ENCODE data around the gene PGLYRP4. TPM values are rescaled to one million over a fixed set of nuclear protein-coding genes. Genes with fewer than 3 reads are reported as not detected.

PGLYRP4 gene, protein sequence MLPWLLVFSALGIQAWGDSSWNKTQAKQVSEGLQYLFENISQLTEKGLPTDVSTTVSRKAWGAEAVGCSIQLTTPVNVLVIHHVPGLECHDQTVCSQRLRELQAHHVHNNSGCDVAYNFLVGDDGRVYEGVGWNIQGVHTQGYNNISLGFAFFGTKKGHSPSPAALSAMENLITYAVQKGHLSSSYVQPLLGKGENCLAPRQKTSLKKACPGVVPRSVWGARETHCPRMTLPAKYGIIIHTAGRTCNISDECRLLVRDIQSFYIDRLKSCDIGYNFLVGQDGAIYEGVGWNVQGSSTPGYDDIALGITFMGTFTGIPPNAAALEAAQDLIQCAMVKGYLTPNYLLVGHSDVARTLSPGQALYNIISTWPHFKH
- not detected in 2 replicates for total RNA-seq

DNA sequence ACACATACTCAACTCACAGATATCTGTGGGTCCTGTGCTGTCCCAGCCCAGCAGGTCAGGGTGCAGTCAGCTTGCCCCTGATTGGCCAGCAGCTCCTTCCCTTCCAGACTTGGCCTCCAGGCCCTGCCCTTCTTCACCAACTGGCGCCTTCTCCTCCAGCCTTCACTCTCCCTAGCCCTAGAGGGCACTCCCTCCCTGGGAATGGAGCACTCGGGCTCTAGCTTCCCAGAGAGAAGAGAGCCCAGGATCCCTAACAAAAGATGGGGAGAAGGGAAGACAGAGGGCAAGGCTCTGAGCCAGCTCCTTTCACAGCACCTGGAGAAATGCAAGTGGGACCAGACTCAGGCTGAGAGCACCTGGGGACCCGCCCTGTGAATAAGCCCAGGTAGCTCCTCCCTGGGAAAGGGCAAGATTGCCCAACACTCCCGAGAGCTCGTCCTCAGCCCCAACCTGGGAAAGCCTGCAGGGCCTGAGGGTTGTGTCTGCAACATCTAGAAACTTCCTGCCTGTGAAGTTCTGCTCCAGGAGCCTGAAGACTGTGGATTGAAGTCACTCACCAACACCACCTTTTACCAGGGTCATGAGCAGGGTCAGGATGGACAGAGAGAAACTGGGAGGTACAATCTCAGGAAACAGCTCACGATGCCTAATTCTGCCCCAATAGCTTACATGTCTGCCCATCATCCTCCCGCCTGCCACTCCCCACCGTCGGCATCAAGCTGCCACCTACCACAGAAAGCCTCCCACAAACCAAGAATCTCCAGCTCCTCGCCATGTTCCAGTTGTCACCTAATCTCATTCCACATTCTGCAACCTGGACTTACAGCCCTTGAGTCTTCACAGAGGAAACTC lies at the start of gene PGLYRP4:
TSS of gene PGLYRP4 (minus strand) at position 331 of the 852 bp plus-strand sequence. CDS start 909 bp downstream, outside the sequence.
- no peak for DNase-seq (ENCODE audit: low read depth in 2 of 2)

DNA sequence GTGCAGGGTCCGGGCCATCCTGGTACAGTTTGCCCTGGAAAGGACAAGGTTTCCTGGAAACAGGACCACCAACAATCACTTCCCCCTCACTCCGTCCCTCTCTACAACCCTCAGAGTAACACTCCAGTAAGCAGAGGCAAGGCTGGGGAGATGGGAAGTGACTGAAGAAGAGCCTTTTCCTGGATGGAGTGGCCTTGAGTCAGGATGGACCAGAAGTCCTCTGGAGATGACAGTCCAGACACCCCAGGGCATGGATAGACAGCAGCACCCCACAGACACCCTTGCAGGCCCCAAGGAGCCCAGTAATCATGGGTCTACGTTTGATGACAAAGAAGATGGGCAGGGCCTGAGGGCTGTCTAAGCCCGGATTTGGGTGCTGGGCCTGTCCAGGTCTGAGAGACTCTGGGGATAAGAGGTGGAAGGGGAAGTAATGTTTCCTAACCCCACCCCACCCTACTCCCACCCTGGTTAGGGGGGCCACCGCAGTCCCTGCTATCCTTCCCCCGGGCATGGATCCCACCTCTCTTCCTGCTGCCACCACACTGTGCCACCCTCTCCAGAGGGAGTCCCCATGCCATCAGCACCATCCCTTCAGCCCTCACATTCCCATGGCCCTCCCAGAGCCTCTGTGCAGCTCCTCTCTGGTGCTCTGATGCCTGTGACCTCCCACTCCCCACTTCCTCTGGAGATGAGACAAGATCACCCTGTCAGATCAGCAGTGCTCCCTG lies 49.4 kb upstream of the PGLYRP4 start:
- DNase-seq (ENCODE audit: low read depth in 2 of 2) = no peak

DNA sequence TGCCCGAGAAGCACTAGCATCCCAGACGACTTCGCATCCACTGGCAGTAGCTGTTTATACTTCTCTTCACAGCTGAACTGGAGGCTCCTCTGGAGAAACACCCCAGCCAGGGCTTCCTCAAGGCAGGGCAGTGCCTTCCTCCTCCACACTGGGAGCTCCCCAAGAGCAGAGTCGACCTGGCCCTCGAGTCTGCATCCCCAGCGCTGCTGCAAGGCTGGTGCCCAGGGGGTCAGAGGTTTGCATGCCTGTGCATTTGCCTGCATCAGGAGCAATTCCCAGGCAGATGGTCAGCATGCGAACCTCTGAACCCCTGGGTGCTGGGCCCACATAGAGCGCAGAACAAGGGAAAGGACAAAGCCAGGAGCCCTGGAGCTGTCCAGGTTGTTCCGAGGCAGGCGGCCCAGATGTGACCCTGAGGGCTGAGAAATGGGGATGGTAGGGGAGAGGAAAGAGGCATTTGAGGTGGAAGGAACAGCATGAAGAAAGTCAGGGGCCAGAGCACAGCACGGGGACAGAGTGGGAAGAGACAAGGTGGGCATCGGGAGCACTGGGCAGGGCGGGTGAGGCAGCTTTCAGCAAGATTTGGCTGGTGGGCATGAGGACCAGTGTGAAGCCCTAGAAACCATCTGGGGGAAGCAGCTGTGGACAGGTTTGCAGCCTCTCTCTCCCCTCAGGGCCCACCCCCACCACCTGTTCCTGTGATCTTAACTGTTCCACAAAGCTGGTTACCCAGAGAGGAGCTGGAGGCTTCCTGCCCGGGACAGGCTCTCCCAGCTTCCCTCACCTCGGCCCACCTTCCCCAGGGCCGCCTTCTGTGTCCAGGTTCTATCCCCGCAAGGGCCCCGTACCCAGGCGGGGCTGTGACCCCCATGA lies 48.6 kb upstream of the PGLYRP4 start:
- DNase-seq (ENCODE audit: low read depth in 2 of 2) = no peak

DNA sequence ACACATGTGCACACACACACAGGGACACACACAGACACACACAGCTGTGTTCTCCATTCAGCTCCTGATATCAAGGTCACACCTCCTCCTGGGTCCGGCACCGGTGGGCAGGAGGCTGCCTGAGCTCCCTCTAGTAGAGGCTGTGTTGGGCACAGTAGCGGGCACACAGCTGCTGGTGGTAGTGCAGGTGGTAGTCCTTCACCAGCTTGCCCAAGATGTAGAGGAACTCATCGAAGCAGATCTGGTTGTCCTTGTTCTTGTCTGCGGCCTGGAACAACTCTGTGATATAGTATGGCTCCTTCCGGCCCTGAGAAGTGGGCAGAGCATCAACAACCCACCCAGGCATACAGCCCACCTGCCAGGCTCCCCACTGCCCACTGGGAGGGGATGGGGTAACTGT lies 47.8 kb upstream of the PGLYRP4 start:
- DNase-seq (ENCODE audit: low read depth in 2 of 2) = no peak

DNA sequence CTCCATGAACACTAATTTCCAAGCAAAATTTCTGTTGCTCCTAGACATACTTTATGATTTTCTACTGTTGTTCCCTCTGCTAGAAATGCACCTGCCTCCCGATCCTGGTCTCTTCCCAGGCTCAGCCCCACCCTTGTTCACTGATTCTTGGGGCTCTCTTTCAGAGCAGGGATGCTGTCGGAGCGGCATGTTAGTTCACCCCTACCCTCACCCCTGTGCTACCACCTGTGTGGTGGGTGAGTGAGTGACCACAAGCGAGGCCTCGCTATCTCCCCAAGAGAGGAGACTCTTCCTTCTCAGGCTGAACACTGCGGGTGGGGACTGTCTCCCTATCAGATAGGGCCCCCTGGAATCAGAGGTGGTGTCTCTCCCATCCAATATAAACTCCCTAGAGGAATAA lies 47.1 kb upstream of the PGLYRP4 start:
- no peak for DNase-seq (ENCODE audit: low read depth in 2 of 2)

DNA sequence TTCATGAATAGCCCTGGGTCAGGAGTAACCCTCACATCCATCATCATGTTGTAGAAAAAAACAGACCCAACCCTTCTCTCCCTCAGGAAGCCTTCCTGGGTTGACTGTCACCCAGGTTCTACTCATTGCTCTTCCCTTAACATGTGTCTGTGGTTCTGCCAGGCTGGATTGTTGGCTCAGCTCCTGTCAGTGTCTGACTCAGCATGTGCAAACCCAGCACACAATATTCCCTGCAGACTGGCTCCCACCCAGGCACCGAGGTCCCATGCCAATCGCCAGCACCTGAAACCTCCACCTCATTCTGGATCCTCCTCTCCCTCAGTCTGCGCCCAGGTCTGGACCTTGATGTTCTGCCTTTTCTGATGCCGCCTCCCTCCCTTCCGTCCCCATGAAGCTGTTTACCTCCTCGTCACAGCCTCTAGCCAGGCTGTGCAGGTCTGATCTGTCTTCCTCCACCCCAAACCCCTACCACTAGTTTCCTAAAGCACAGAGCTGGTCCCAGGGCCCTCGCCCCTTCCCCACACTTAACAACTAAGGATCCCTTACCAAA lies 46.6 kb upstream of the PGLYRP4 start:
- DNase-seq (ENCODE audit: low read depth in 2 of 2) = no peak

DNA sequence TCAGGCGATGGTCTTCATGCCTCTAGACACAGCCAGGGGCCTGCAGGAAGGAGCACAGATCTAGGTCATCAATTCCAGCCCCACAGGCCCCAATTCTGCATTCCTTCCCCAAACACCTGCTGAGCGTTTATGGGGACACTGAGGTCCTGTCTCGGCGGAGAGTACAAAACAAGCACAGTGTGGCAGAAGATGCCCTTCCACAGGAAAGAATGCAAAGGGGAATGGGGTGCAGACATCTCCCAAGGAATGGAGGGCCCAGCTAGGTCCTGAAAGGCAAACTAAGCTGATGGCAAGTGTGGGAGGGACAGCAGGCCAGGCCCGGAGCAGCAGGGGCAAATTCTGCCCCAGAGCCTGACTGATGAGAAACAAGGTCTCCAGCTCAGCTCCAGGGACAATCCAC lies 45.8 kb upstream of the PGLYRP4 start:
- no peak for DNase-seq (ENCODE audit: low read depth in 2 of 2)

DNA sequence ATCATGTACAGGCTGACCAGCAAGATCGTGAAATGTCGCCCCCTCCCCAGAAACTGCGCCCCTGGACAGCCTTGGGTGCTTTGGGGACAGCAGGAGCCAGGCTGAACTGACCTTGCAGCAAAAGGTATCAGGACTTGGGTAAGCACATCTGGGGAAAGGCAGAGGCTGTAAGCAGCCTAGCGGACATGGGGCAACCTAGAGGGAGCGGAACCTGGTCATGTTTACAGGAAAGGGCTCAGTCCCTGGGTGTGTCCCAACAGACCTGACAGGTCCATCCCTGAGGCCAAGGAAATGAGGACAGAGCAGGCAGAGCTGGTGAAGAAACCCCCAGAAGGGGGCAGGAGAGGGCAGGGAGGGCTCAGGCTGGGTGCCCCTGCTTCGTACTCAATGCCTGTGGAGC lies 45.3 kb upstream of the PGLYRP4 start:
- DNase-seq (ENCODE audit: low read depth in 2 of 2) = no peak

DNA sequence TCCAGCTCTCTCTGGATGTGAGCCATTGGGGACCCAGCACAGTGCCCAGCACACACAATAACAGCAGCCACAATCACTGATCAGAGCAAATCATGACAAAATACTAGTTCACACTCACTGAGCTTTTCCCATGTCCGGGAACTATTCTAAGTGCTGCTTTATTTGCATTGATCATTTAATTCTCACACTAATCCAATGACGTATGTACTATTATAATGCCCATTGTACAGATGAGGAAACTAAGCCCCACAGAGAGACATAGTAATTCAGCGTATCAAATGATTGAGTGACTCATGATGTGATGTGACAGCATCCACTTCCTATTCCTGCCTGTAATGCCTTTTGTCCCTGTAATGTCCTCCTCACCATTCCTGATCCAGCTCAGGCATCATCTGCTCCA lies 44.2 kb upstream of the PGLYRP4 start:
- no peak for DNase-seq (ENCODE audit: low read depth in 2 of 2)

DNA sequence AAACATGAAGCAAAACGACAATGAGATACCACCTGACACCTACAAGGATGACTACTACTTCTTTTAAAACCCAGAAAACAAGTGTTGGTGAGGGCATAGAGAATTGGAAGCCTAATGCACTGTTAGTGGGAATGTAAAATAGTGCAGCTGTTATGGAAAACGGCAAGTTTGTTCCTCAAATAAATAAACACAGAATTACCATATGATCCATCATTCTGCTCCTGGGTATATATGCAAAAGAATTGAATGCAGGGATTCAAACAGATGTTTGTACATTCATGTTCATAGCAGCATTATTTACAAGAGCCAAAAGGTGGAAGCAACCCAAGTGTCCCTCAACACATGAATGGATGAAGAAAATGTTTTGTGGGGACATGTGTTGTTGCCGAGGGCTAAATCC lies 43.6 kb upstream of the PGLYRP4 start:
- DNase-seq (ENCODE audit: low read depth in 2 of 2) = no peak

DNA sequence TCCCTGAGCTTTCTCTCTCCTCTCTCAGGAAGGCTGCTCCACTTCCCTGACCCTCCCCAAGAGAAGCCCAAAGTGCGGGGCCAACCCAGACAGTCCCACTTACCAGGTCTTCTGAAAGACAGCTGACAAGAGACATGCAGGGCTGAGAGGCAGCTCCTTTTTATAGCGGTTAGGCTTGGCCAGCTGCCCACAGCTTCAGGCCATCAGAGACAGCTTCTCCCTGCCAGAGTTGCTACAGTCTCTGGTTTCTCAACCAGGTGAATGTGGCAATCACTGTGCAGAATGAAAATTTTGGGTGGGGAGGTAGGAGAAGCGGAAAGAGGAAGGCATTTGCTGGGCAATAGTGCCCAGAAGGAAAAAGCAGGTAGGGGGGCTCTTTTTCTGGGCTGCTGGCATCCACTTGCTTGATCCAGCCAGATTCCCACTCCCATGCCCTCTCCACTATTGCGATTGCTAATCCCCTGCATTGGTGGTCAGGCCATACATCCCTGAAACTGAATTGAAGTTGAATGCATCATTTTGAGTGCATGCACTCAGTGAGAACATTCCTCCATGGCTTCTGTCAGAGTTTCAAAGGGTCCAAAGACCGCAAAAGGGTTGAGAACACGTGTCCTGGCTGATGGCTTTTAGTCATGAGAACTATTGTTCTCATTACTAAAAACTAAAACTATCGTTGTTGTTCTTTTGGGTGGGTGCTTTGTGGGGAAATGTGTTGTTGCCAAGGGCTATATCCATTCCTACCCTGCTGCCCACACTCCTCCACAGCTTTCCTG lies 42.5 kb upstream of the PGLYRP4 start, which contains the start of gene S100A8:
TSS of gene S100A8 (minus strand) at position 136 of the 773 bp plus-strand sequence. CDS start 538 bp downstream, outside the sequence.
- DNase-seq (ENCODE audit: low read depth in 2 of 2) = no peak

DNA sequence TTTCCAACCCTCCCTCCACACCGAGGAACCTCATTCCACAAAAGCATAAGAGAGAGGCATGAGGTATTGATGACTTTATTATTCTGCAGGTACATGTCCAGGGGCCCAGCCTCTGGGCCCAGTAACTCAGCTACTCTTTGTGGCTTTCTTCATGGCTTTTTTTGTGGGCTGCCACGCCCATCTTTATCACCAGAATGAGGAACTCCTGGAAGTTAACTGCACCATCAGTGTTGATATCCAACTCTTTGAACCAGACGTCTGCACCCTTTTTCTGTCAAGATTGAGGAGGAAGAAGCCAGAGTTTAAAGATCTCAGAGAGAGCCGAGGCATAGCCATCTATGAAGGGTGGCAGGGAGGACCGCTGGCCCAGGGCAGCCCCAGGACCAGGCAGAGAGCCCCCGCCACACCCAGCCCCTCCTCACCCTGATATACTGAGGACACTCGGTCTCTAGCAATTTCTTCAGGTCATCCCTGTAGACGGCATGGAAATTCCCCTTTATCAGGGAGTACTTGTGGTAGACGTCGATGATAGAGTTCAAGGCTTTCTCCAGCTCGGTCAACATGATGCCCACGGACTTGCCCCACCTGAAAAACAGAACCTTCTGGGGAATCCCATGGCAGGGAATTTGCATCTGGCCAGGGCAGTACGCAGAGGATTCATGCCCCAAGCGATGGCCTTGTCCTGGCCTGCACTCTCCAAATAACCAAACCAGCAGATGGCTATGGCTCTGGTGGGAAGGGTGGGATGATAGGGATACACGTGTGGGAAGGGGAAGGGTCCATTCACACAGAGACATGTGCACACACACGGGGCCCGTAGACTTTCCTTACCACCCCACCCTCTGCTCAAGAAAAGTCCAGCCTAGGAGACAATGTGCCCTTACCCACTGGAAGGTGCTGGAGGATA lies 41.6 kb upstream of the PGLYRP4 start:
- DNase-seq (ENCODE audit: low read depth in 2 of 2) = no peak

DNA sequence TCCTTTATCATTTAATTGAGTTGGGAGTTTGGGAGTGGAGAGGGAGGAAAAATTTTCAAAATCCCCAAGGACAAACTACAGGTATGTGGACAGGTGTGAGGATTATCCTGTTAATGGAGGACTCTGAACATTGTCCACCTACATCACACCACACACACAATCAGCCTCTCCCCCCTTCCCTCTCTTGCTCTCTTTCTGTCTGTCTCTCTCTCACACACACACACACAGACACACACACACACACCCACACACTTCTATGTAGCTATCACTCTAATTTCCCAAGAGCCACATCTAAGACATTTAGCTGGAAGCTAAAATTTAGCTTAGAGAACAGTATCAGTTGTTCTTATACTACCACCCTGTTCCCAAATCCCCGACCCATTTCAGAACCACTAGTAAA lies 40.8 kb upstream of the PGLYRP4 start:
- no peak for DNase-seq (ENCODE audit: low read depth in 2 of 2)

DNA sequence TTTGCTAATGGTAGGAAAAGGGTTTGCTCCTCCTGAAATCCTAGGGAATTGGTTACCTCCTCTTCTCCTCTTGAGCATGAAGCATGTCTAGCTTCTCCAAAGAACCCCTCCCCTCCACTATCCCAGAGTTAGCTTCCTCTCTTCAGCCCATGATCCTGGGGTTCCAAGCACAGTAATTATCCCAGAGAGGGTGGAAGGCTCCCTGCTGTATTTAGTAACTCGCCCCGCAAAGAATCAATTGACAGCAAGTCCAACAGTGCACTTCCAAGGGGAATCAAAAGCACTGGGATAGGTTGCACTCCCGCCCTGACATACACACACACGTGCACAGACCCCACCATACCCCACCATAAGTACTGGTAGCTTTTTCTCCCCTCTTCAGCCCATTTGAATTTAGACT lies 39.1 kb upstream of the PGLYRP4 start:
- DNase-seq (ENCODE audit: low read depth in 2 of 2) = no peak

DNA sequence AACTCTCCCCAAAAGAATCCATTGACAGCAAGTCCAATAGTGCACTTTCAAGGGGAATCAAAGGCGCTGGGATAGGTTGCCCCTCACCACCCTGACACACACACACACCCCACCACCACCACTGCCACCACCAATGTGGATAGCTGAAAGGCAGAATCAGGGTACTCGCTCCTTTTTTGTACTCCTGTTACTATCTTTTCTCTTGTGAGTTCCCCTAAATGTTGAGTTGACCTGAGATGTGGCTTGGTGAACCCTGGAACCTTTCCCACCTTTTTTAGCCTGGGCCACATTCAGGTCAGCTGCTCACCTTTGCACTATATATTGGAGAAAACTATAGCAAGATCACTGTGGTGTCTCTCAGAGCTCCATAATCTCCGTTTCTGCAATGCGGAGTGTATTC lies 38.4 kb upstream of the PGLYRP4 start:
- DNase-seq (ENCODE audit: low read depth in 2 of 2) = no peak

DNA sequence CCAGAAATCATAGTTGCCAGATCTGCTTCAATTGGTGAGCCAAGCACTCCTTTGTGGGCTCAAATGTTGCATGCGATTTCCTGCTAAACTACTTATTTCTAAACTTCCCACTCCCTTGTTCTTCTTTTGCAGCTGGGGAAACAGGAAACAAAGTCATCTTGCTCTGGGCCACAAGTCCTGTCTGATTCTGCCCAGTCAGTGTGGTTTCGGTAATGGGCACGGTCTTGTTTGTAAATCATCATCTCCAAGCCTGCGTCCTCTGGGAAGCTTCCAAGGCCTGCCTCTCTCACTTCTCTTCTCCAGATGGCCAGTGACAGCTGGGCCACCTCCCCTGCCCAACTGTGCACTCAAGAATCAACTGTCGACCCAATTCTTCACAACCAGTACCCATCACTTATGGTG lies 37.9 kb upstream of the PGLYRP4 start:
- DNase-seq (ENCODE audit: low read depth in 2 of 2) = no peak

DNA sequence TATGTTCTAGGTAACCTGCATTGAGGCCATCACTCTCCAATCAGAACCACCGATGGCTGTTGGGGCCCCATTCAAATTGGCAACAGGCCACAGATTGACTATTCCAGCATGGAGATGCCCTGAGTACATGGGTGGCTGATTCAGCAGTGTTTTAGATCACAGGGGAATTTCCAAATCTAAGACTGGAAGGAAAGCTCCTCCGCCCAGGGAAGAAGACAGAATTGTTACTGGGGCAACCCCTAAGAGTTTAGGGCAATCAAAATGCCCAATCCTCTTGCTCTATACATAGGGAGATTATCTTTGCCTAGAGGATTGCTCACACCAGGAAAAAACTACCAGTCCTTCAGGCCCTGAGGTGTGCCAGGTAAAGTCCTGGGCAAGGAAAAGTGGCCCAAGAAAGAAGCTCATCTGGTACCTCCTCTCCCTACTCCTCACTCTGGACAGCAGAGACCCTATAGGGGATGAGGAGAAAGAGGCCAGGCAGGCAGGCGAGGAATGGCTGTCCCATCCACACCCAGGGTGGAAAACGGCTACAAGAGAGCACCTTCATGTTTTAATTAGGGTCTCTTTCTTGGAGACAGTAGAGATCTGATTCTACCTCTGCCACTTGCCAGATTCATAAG lies 36.4 kb upstream of the PGLYRP4 start:
- no peak for DNase-seq (ENCODE audit: low read depth in 2 of 2)

DNA sequence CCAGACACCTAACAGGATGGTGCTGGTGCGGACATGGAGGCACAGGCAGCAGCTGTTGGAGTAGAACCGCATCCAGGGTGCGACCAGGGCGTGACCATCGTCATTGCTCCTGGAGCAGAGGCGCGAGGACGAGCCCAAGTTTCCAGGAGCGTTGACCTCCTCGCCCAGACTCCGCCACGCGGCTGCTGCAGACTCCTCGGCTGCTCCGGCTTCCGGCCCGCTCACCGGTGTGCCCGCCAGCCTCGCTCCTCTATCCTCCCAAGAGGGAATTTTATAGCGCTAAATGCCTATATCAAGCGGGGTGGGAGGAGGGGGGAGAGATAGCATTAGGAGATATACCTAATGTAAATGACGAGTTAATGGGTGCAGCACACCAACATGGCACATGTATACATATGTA lies 32.1 kb upstream of the PGLYRP4 start:
- no peak for DNase-seq (ENCODE audit: low read depth in 2 of 2)

All from lung microvascular endothelial cell (primary cell).